Measurements from ENCODE around the gene ENOX1. TPM values are rescaled to one million over a fixed set of nuclear protein-coding genes. Genes with fewer than 3 reads are reported as not detected.

Gene ENOX1
- total and polyA plus RNA-seq, 2 of the 8 experiments (the other 6 are each of a cell fraction or from before 2014, with no cell fraction given), result 0.23 to 0.37 TPM

- Histone ChIP-seq H3K4me3 (ENCODE audit: extremely low read depth in 1 of 4, insufficient read depth in 2 of 4, low read depth in 3 of 4, low read length in 4 of 4) (no peak overlapping the region), H3K9me3 (ENCODE audit: insufficient read depth in 2 of 2, low read depth in 1 of 2, low read length in 1 of 2) (no peaks in the 10 kb centered on the region), H3K4me1 (replicated peaks in 1 of 4; ENCODE audit: control insufficient read depth in 3 of 4, insufficient read depth in 4 of 4, low read length in 3 of 4) (no peaks in the 10 kb centered on the region), H2BK15ac (ENCODE audit: low read length) (no peak overlapping the region), H4K91ac (replicated peaks; ENCODE audit: insufficient read length, low read length) (no peak overlapping the region), H2BK20ac (ENCODE audit: low read length) (no peak overlapping the region), H3K79me2 (ENCODE audit: control insufficient read depth in 1 of 2, insufficient read depth in 2 of 2, low read length in 2 of 2) (no peaks in the 10 kb centered on the region), H3K23me2 (ENCODE audit: low read depth, low read length) (no peaks in the 10 kb centered on the region), H3K36me3 (ENCODE audit: control insufficient read depth in 2 of 4, insufficient read depth in 4 of 4, low read length in 3 of 4) (no peaks in the 10 kb centered on the region), H4K8ac (ENCODE audit: extremely low read depth, insufficient read depth, low read length) (no peak overlapping the region), H3K79me1 (ENCODE audit: low read depth, low read length) (no peaks in the 10 kb centered on the region), H3K4ac (replicated peaks; ENCODE audit: insufficient read length, low read depth, low read length) (no peak overlapping the region), H2BK120ac (replicated peaks; ENCODE audit: low read depth, low read length) (no peak overlapping the region), H3K56ac (replicated peaks; ENCODE audit: insufficient read length, low read depth, low read length) (no peak overlapping the region), H3K27me3 (replicated peaks in 1 of 4; ENCODE audit: control insufficient read depth in 3 of 4, extremely low read depth in 1 of 4, insufficient read depth in 3 of 4, low read length in 3 of 4) (no peaks in the 10 kb centered on the region), H2BK5ac (ENCODE audit: low read depth, low read length) (no peak overlapping the region), H4K20me1 (replicated peaks in 1 of 2; ENCODE audit: control insufficient read depth in 1 of 2, insufficient read depth in 2 of 2, low read length in 2 of 2) (no peaks in the 10 kb centered on the region), H3K9ac (replicated peaks in 1 of 4; ENCODE audit: extremely low read depth in 1 of 4, low read depth in 3 of 4, low read length in 3 of 4) (no peak overlapping the region), H3K14ac (ENCODE audit: insufficient read length) (no peak overlapping the region), H3K18ac (ENCODE audit: extremely low read depth, low read length) (no peak overlapping the region), H3K27ac (ENCODE audit: low read depth, low read length) (no peak overlapping the region), H2AFZ (ENCODE audit: low read length) (no peak overlapping the region), H4K5ac (ENCODE audit: insufficient read length, low read depth, low read length) (no peak overlapping the region), H2BK12ac (ENCODE audit: low read depth, low read length) (no peak overlapping the region), H3K4me2 (ENCODE audit: insufficient read depth in 1 of 2, low read depth in 2 of 2, low read length in 2 of 2) (no peak overlapping the region), H3K23ac (ENCODE audit: insufficient read length) (no peak overlapping the region), H2AK5ac (ENCODE audit: low read depth, low read length) (no peak overlapping the region)
- DNase-seq (ENCODE audit: low read depth in 1 of 2, low spot score in 2 of 2) (no peak), FAIRE-seq (no peak)
- 69% methylated on average over 1 of the region's 1 CpG; no CpG with 5 or more reads in 1 of the 2 experiments for WGBS, 2 experiments (ENCODE audit: extremely low coverage in 1 of 2, insufficient coverage in 1 of 2, insufficient read length in 1 of 2, insufficient replicate concordance in 2 of 2, low coverage in 1 of 2, low lambda C conversion rate in 2 of 2, missing lambda C conversion rate in 1 of 2)
- POLR2A ChIA-PET (ENCODE audit: partially characterized antibody), result no interaction called here
- CTCF ChIA-PET (ENCODE audit: partially characterized antibody), result interaction anchor here (0.6 to 0.8 kb wide), 2 partner anchors 9 to 632 kb away, joined by 3 read pairs; no protein-coding TSS in a partner anchor
- TF ChIP-seq GABPA (IDR thresholded peaks at IDR 0.05; ENCODE audit: borderline replicate concordance, insufficient read depth, low read length) (no peak), CREB1 (IDR thresholded peaks at IDR 0.05) (no peak), CHD1 (IDR thresholded peaks at IDR 0.05; ENCODE audit: low read depth, low read length) (no peak), SP2 (IDR thresholded peaks at IDR 0.05; ENCODE audit: low read length) (no peak), BCL11A (IDR thresholded peaks at IDR 0.05; ENCODE audit: low read depth in 2 of 2, low read length in 2 of 2) (no peak), POLR2AphosphoS5 (IDR thresholded peaks at IDR 0.05; ENCODE audit: low read depth, low read length) (no peak), CTBP2 (IDR thresholded peaks at IDR 0.05; ENCODE audit: borderline replicate concordance, insufficient read depth, insufficient read length, low read length) (no peak), ATF2 (IDR thresholded peaks at IDR 0.05; ENCODE audit: low read length) (no peak), FOSL1 (IDR thresholded peaks at IDR 0.05; ENCODE audit: insufficient read depth, low read depth, low read length) (no peak), PHF8 (conservative IDR thresholded peaks at IDR 0.05; ENCODE audit: low read depth, low read length) (no peak), RBBP5 (IDR thresholded peaks at IDR 0.05; ENCODE audit: borderline replicate concordance, low read depth, low read length) (no peak), SIX5 (IDR thresholded peaks at IDR 0.05; ENCODE audit: low read depth, low read length) (no peak), BRCA1 (IDR thresholded peaks at IDR 0.05; ENCODE audit: low read depth, low read length) (no peak), CBX5 (IDR thresholded peaks at IDR 0.05; ENCODE audit: low read depth, low read length) (no peak)
Observed at GRCh38 chr13:43242040-43242439, 544.7 kb downstream of the ENOX1 start.

All from H1 (cell line).